Mammary epithelial cell (primary cell): Measurements from ENCODE around the gene NUDT9.

Experiments
- CTCF ChIP-seq, 2 donors: IDR thresholded peaks in 1 of 2; conservative IDR thresholded peaks in 1 of 2; 2 replicates each; pipeline ENCODE4 v1.5.1; 2011 to 2012; ENCODE audit warnings: inconsistent platforms in 2 of 2, low read length in 2 of 2, mild to moderate bottlenecking in 2 of 2, control low read depth in 1 of 2, low read depth in 1 of 2; ENCODE audit not compliant: insufficient read depth in 1 of 2; ENCODE audit errors: extremely low read depth in 1 of 2
- EZH2 ChIP-seq: IDR thresholded peaks from 2 replicates; pipeline ENCODE4 v1.6.1; 2012; ENCODE audit warnings: low read length, inconsistent platforms, borderline replicate concordance

GRCh38 chr4:87489678-87490077 is 67.3 kb downstream of the NUDT9 start:
- TF ChIP-seq CTCF (conservative IDR thresholded peaks at IDR 0.05 in 1 of 2, IDR thresholded peaks at IDR 0.05 in 1 of 2; ENCODE audit: extremely low read depth in 1 of 2, insufficient read depth in 1 of 2, low read depth in 1 of 2, low read length in 2 of 2): no peak
- no peak for TF ChIP-seq EZH2
